ENCODE results near the gene RAMP3.
"Not testable (repeated sequence)": the region's sequence is repeated elsewhere in the genome, so short reads cannot be mapped to it uniquely, and the experiment has no call there.

Gene RAMP3

GRCh38 chr7:45132708-45133320 lies 24.8 kb upstream of the RAMP3 start:
- peak in 3 of 4 experiments; percentile 14 to 24 (median 23) for DNase-seq

- DNase-seq, result no peak
Observed at GRCh38 chr7:45133352-45133751, 24.2 kb upstream of the RAMP3 start.

GRCh38 chr7:45133877-45134276 lies 23.7 kb upstream of the RAMP3 start:
- DNase-seq, result no peak

- DNase-seq, result peak; percentile 76 to 87 (median 85)
Observed at GRCh38 chr7:45136106-45137060, 21.2 kb upstream of the RAMP3 start.

GRCh38 chr7:45138433-45139267 lies 18.9 kb upstream of the RAMP3 start:
- no peak for DNase-seq

- DNase-seq, result no peak
Observed at GRCh38 chr7:45140827-45141226, 16.8 kb upstream of the RAMP3 start.

- DNase-seq, result no peak
Observed at GRCh38 chr7:45143616-45144015, 14.0 kb upstream of the RAMP3 start.

GRCh38 chr7:45145881-45146280 lies 11.7 kb upstream of the RAMP3 start:
- DNase-seq, result no peak

- DNase-seq, result no peak
Observed at GRCh38 chr7:45146531-45147379, 10.8 kb upstream of the RAMP3 start.

GRCh38 chr7:45147858-45148652 lies 9.5 kb upstream of the RAMP3 start:
- DNase-seq, result no peak

GRCh38 chr7:45148653-45148973 lies 9.0 kb upstream of the RAMP3 start:
- no peak for DNase-seq

- DNase-seq, result no peak
Observed at GRCh38 chr7:45149606-45150005, 8.0 kb upstream of the RAMP3 start.

- DNase-seq, result no peak
Observed at GRCh38 chr7:45150199-45150598, 7.4 kb upstream of the RAMP3 start.

GRCh38 chr7:45151131-45151684 lies 6.4 kb upstream of the RAMP3 start:
- no peak for DNase-seq

- no peak for DNase-seq
Observed at GRCh38 chr7:45151967-45152366, 5.6 kb upstream of the RAMP3 start.

- DNase-seq, result no peak
Observed at GRCh38 chr7:45153233-45153632, 4.4 kb upstream of the RAMP3 start.

- DNase-seq, result not testable (repeated sequence)
Observed at GRCh38 chr7:45153861-45154260, 3.7 kb upstream of the RAMP3 start.

- no peak for DNase-seq
Observed at GRCh38 chr7:45155357-45155900, 2.2 kb upstream of the RAMP3 start.

- DNase-seq, result no peak
Observed at GRCh38 chr7:45155941-45156340, 1.6 kb upstream of the RAMP3 start.

- no peak for DNase-seq
Observed at GRCh38 chr7:45156516-45157272, 897 bp upstream of the RAMP3 start.

All from suppressor macrophage (primary cell).